Stimulated activated naive CD8-positive, alpha-beta T cell treated with anti-CD3 and anti-CD28 coated beads, Interleukin-15, amount 100 ng/mL, for 72 hours (primary cell): ENCODE data around the gene GLRX5.

Experiments used
- ATAC-seq: fragments of 150-1000 bp; cut with Tn5 transposase; 2 replicates; pipeline ENCODE4 v1.10.0; 2021; ENCODE audit warnings: mild to moderate bottlenecking, moderate library complexity
- DNase-seq, 2 donors: peaks; one replicate each; pipeline ENCODE4 v3.0.0; 2021 to 2022
- H3K27ac Mint-ChIP-seq, 2 donors: one replicate each; pipeline ENCODE4 v1.8.0; 2022; ENCODE audit warnings: mild to moderate bottlenecking in 2 of 2, mixed read lengths in 2 of 2, moderate library complexity in 2 of 2
- H3K27me3 Mint-ChIP-seq: one replicate; pipeline ENCODE4 v1.8.0; 2022; ENCODE audit warnings: mixed read lengths
- H3K4me1 Mint-ChIP-seq: one replicate; pipeline ENCODE4 v1.8.0; 2022; ENCODE audit warnings: mild to moderate bottlenecking, mixed read lengths
- H3K4me3 Mint-ChIP-seq, 2 donors: one replicate each; pipeline ENCODE4 v1.8.0; 2022; ENCODE audit warnings: mild to moderate bottlenecking in 2 of 2, mixed read lengths in 2 of 2, moderate library complexity in 1 of 2
- H3K9me3 Mint-ChIP-seq, 2 donors: one replicate each; pipeline ENCODE4 v1.8.0; 2022; ENCODE audit warnings: mixed read lengths in 2 of 2

Gene GLRX5

DNA sequence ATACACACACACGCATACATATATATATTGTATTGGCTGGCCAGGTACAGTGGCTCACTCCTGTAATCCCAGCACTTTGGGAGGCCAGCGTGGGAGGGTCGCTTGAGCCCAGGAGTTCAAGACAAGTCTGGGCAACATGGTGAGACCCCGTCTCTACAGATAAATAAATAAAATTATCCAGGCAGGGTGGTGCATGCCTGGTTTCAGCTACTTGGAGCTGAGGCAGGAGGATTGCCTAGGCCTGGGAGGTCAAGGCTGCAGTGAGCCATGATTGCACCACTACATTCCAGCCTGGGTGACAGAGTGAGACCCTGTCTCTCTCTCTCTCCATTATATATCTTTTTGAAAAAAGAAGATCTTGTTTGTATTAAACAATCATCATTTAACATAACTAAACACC lies 13.8 kb upstream of the GLRX5 start:
- no peak for DNase-seq
- Mint-ChIP-seq H3K4me1 (peaks cover 91% of the 10 kb centered on the region), H3K27me3 (no peaks in the 10 kb centered on the region), H3K9me3 (no peaks in the 10 kb centered on the region), H3K27ac (peak overlapping the region in 1 of 2 donors; percentile 49), H3K4me3 (no peak overlapping the region)
- no peak for ATAC-seq

DNA sequence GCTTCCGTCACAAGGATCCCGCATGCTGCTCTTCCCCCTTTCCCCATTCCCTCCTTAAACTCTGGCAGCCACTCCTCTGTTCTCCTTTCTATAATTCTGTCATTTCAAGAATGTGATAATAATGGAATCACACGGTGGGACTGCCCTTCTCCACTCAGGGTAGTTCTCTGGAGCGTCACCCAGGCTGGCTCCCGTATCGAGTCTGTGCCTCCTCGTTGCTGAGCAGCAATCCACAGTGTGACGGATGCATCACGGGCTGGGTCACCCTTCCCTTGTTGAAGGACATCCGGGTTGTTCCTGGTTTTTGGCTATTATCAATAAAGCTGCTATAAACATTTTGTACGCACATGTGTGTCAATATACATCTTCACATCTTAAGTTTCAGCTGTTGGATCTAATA lies 12.7 kb upstream of the GLRX5 start:
- no peaks in the 10 kb centered on the region for H3K9me3 Mint-ChIP-seq
- DNase-seq (no peak), ATAC-seq (no peak)
- H3K27ac Mint-ChIP-seq: peak overlapping the region; percentile 99 to 100
- H3K27me3 Mint-ChIP-seq: no peaks in the 10 kb centered on the region
- peaks cover 99% of the 10 kb centered on the region for H3K4me1 Mint-ChIP-seq
- peak overlapping the region; percentile 74 to 78 for H3K4me3 Mint-ChIP-seq

DNA sequence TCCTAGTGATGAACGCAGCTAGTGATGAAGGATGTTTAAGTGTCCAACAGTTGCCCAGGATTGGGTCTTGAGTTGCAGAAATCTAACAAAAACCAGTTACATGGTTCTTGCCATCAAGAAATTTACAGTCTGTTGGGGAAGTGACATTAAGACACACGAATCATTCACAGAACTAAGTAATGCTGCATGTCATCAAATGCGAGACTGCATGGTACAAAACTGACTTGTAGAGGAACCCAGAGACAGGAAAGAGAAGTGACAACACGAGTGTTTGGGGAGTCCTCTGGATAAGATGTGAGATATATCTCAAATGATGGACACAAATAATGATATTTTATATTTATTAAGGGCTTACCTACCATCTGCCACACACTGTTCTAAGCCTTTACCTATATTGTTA lies 12.3 kb upstream of the GLRX5 start:
- peaks cover 99% of the 10 kb centered on the region for H3K4me1 Mint-ChIP-seq
- no peaks in the 10 kb centered on the region for H3K9me3 Mint-ChIP-seq
- no peaks in the 10 kb centered on the region for H3K27me3 Mint-ChIP-seq

DNA sequence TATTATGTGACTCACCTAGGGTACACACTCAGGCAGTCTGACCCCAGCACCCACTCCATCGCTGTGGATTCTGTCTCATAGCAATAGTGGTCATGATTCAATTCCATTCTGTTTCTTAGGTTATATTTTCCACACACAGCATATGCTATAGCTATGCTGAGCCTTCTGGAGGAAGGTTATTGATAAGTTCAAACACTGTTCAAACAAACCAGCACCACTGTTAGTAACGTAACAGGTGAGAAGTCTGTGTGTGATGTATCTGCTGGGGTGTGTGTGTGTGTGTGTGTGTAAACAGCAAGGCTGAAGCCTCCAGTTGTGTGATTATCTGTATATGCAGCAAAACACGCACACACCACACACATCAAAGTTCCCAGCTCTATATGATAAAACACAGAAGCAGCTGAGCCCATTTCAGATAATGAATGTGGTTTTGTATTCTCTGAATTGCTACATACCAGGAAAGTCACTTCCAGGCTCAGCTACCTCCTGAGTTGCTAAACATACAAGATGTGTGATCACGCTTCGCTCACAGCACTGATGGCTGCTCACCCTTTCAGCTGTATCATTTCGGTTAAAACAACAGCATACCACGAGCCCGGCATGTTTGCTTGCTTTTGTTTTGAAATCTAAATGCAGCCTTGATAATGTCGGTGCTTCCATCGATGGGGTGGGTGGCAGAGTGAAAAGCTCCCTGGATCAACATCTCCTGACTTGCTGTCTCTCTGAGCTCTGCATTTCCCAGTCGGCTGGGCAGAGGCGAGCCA lies 11.6 kb upstream of the GLRX5 start:
- H3K9me3 Mint-ChIP-seq: no peaks in the 10 kb centered on the region
- H3K27me3 Mint-ChIP-seq: no peaks in the 10 kb centered on the region
- peak overlapping the region; percentile 74 to 78 for H3K4me3 Mint-ChIP-seq
- peak overlapping the region; percentile 99 to 100 for H3K27ac Mint-ChIP-seq
- peak; percentile 61 to 78 for DNase-seq
- H3K4me1 Mint-ChIP-seq: peaks cover 94% of the 10 kb centered on the region
- peak; percentile 87 for ATAC-seq

More for the DNA sequence above, 12.3 kb upstream of the GLRX5 start:
- DNase-seq (no peak), ATAC-seq (no peak)
- Mint-ChIP-seq H3K4me3 (peak overlapping the region; percentile 74 to 78), H3K27ac (peak overlapping the region; percentile 99 to 100)

DNA sequence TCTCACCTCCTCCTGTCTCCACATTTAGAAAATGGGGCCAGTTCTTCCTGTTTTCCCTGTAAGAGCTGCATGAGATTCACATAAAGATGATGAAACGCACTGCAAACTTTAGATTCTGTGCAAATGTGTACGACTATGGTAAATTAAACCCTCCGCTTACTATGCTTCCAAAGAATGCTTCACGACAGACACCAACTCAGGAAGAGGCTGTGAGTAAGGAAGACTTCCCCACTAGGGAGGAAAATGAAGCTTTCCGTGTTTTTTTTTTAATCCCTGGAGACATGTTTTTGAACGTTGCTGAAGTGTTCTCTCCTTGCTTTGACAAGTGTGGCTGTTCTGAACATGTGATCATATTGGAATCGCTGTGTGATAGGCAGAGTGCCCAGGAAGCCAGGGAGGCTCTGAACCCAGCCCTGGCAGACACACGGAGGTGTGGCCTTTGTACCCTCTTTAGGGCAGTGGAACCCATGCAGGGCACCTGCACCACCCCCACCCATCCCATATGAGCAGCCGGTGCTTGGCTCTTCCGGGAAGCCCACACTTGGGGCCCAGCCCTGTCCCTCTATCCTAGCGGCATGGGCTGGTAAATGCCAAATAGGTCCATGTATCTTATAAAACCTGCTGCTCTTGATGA lies 10.9 kb upstream of the GLRX5 start:
- Mint-ChIP-seq H3K27me3 (no peaks in the 10 kb centered on the region), H3K9me3 (no peaks in the 10 kb centered on the region), H3K4me1 (peaks cover 92% of the 10 kb centered on the region), H3K27ac (peak overlapping the region; percentile 99 to 100), H3K4me3 (peak overlapping the region; percentile 74 to 78)
- ATAC-seq (peak; percentile 47), DNase-seq (peak; percentile 56 to 62)

DNA sequence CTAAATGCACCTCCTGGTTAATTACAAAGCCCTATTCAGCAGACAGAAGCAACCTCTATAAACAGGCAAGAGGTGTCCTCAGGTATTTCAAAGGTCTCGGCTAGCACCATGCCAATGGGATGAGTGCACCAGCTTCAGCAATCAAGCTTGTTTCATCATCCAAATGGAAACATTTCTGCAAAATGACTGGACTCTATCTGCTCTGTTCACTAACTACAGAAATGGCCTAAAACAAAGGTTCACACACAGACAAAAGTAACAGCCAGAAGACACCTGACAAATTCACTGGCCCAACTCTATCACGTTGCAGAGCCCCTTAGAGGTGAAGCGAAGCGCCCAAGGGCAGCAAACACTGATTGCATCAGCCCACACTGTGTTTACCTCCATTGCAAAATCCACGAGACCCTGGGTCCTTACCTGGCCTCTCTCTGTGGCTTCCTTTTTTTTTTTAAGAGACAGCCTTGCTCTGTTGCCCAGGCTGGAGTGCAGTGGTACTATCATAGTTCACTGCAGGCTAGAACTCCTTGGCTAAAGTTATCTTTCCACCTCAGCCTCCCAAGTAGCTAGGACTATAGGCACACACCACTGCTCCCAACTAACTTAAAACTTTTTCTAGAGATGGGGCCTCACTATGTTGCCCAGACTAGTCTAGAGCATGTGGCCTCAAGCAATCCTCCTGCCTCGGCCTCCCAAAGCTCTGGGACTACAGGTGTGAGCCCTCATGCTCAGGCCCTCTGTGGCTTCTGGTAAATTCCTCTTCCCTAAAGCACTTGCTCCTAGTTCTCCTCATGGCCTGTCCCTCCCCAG lies 9.9 kb upstream of the GLRX5 start:
- ATAC-seq: no peak
- Mint-ChIP-seq H3K9me3 (no peaks in the 10 kb centered on the region), H3K4me1 (peaks cover 88% of the 10 kb centered on the region), H3K27ac (peak overlapping the region; percentile 99 to 100), H3K4me3 (peak overlapping the region; percentile 74 to 78), H3K27me3 (no peaks in the 10 kb centered on the region)
- peak in 1 of 2 donors; percentile 12 for DNase-seq

DNA sequence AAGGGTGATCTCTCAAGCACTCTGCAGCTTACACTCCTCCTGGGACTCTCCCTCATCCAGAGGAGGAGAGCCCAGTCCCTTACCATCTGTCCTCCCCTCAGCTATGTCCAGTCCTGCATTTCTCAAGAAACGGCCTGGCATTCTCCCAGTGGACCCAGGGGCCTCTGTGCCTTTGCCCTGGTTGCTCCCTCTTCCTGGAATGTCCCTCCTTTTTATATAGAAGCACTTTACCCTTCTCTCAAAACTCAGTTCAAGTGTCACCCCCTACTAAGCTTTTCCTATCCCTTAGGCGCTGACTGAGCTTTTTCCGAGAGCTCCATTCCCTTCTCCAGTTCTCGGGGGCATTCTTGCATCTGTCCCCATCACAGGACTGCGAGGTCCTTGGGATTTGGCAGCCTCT lies 8.9 kb upstream of the GLRX5 start:
- no peak for DNase-seq
- Mint-ChIP-seq H3K4me1 (peaks cover 90% of the 10 kb centered on the region), H3K27ac (peak overlapping the region in 1 of 2 donors; percentile 80), H3K9me3 (no peaks in the 10 kb centered on the region), H3K27me3 (no peaks in the 10 kb centered on the region), H3K4me3 (peak overlapping the region in 1 of 2 donors; percentile 36)
- ATAC-seq: no peak

DNA sequence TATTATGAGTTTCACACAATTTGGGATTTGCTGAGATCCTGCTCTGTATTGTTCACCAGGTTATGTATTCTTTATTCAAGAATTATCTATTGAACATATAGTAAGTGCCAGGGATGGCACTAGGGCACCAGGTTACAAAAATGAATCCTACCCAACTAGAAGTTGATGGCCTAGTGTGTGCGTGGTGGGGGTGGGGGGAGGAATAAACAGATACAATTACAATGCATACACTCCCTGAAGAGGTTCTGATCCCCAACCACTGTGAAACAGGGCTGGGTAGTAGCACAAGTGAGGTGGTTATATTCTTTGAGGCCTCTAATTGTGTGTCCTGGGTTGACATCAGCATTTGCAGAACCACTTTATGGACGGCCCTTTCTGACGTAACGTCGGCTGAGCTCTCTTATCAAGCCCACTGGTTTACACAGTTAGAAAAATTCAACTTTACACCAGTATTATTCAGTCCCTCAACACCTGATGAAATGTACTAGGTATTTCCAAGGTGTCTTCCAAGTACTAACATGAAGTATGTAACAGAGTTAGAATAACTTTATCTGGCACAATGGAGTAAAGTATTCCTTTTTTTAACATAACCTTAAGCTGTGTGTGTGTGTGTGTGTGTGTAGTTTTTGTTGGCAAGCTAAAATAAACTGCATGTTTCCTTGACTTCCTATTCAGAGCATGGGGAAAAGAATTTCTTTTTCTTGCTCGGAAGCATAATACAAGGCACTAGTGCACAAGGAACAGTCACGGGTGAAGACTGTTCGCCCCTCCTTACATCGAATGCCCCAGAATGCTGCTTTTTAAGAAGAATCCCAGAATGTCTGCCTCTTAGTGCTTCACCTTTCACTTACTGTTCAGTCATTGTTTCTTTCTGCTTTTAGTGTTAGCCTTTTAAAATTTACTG lies 8.1 kb upstream of the GLRX5 start:
- H3K4me1 Mint-ChIP-seq: peaks cover 90% of the 10 kb centered on the region
- peak overlapping the region; percentile 42 to 80 for H3K27ac Mint-ChIP-seq
- H3K9me3 Mint-ChIP-seq: no peaks in the 10 kb centered on the region
- DNase-seq (no peak), ATAC-seq (no peak)
- H3K4me3 Mint-ChIP-seq: peak overlapping the region; percentile 64 to 71
- H3K27me3 Mint-ChIP-seq: no peaks in the 10 kb centered on the region

DNA sequence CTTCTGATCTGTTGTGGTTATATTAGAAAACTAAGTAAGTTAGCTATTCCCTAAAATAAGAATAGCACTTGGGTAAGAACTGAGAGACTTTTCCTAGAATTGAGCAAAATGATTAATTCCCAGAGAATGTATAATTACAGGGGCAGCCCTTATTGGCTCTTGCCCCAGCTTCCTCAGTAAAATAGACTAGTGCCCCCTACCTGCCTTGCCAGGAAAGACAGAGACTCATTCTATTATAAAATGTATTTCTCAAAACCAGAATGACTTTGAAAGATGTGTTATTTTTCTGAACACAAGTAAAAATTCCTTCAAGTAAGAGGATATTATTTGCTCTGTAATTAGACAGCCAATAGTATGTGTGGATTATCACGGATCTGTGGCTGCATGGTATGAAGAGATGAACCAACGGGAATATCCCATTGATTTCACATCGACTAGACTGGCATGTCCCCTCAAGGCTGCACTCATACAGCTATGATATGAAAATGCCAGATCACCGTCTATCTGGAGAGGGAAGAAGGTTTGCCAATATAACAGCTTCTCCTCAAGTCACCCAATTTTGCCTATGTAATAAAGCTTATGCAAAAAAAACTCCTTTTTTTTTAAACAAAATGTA lies 7.4 kb upstream of the GLRX5 start:
- peaks cover 90% of the 10 kb centered on the region for H3K4me1 Mint-ChIP-seq
- no peaks in the 10 kb centered on the region for H3K9me3 Mint-ChIP-seq
- ATAC-seq: no peak
- peak overlapping the region; percentile 20 to 42 for H3K27ac Mint-ChIP-seq
- no peak for DNase-seq
- peak overlapping the region; percentile 64 to 71 for H3K4me3 Mint-ChIP-seq
- H3K27me3 Mint-ChIP-seq: no peaks in the 10 kb centered on the region

DNA sequence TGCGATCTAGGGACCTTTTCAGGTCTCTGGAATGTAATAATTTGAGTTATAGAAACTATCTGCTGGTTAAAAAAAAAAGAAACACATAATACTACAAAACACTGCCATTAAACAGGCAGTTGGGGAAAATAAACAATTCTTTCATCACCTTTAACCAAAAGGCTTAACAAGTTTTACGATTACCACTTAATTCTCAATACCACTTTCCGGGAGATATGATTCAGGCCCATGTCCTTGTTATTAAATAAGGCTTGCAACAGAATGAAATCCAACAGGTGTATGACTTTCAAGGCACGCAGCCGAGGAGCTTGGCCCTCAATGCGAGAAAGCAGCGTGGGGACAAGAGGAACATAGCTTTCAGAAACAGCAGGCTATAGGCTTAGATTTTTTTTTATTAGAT lies 5.6 kb upstream of the GLRX5 start:
- Mint-ChIP-seq H3K27me3 (no peaks in the 10 kb centered on the region), H3K27ac (no peak overlapping the region), H3K4me1 (peaks cover 77% of the 10 kb centered on the region), H3K9me3 (no peaks in the 10 kb centered on the region), H3K4me3 (no peak overlapping the region)
- ATAC-seq (no peak), DNase-seq (no peak)

DNA sequence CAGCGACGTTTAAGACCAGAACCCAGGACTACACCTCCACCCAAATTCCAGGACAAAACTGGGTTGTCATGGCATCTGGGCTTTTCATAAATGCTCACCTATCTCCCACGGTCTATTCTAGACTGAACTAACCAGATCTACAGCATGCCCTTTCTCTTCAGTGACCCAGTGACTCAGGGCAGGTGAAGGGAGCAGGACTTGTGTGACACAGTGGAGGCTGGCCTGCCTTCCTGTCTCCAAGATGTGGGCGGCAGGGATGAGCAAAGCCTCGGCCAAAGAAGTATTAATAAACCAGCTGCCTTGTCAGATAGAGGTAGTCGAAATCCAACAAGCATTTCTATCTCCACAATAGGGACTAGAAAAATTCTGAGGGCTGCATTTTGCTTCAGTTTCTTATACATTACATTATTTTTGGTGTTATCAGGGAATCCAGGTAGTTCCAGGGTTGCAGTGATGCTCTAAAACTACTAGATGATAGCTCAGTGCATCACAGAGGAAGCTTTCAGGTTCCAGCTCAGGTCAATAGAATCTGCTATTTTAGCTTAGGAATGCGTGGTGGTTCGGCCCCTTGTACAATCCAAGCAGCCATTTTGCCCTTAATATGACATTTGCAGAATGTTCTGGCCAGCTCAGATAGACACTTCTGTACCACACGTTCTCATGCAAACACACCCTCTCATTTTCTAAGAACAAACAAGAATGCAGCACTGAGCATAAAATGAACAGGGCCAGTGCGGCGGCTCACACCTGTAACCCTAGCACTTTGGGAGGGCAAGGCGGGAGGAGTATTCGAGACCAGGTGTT lies 4.2 kb upstream of the GLRX5 start:
- no peak for DNase-seq
- Mint-ChIP-seq H3K4me1 (peaks cover 67% of the 10 kb centered on the region), H3K27ac (peak overlapping the region in 1 of 2 donors; percentile 16), H3K9me3 (no peaks in the 10 kb centered on the region), H3K27me3 (no peaks in the 10 kb centered on the region), H3K4me3 (peak overlapping the region; percentile 19 to 56)
- ATAC-seq: no peak

DNA sequence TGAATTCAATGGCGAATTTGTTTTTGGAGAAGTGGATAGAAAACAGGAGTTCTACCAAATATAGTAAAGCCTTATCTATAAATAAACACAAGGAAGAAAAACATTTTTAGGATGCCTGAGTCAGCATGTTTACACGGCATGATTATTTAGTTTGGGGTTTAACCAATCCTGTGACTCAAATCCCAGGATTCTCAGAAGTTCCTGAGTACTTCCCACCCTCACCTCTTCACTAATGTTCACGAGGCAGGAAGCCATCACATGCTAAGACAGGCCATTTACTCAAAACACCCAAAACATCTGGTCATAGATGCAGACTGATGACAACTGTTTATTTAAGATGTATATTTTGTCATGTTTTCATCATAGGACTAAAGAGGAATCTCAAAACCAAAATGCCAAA lies 3.4 kb upstream of the GLRX5 start:
- no peaks in the 10 kb centered on the region for H3K9me3 Mint-ChIP-seq
- peak overlapping the region; percentile 11 to 56 for H3K4me3 Mint-ChIP-seq
- DNase-seq: no peak
- H3K27ac Mint-ChIP-seq: no peak overlapping the region
- peaks cover 67% of the 10 kb centered on the region for H3K4me1 Mint-ChIP-seq
- no peak for ATAC-seq
- no peaks in the 10 kb centered on the region for H3K27me3 Mint-ChIP-seq

DNA sequence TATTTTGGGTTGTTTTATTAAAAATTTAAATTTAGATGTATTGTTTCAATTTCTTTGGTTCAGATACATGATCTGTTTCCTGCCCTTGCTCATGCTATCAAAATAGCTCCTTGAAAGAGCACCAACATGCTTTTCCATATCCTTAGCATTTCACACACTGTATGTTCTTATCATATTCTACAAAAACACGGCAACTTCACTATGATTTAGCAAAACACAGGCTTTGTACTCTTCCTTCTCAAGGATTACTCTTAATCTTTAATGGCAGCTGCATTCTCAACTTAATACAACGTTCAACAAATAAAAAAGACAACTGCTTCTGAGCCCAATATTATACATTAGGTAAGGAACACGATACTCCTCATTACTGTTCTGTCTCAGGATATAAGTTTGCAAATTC lies 2.9 kb upstream of the GLRX5 start:
- H3K27ac Mint-ChIP-seq: peak overlapping the region; percentile 75 to 83
- no peaks in the 10 kb centered on the region for H3K9me3 Mint-ChIP-seq
- peaks cover 67% of the 10 kb centered on the region for H3K4me1 Mint-ChIP-seq
- H3K27me3 Mint-ChIP-seq: no peaks in the 10 kb centered on the region
- DNase-seq (no peak), ATAC-seq (no peak)
- H3K4me3 Mint-ChIP-seq: peak overlapping the region; percentile 98 to 99

DNA sequence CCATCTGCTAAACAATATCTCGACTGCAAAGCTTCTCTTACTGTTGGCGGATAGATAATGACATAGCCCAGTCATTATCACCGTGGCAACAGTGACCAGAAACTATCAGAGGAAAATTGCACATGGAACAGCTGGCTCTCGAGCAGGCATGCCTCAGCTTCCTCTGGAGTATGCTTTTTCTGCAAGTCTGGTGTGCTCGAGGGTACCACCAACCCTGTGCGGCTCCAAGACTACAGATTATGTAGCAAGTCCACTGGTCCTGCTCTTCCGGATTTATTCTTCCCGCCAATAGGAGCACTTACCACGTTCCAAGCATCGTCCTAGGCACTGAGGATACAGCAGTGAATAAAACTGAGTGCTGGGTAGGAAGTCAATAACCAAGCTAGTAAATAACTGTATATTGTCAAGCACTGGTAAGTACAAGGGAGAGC lies 1.4 kb upstream of the GLRX5 start:
- Mint-ChIP-seq H3K9me3 (no peaks in the 10 kb centered on the region), H3K4me3 (peak overlapping the region; percentile 98 to 99), H3K27me3 (no peaks in the 10 kb centered on the region), H3K27ac (peak overlapping the region; percentile 60 to 96), H3K4me1 (peaks cover 70% of the 10 kb centered on the region)
- DNase-seq: peak in 1 of 2 donors; percentile 26
- ATAC-seq: no peak
